Smooth muscle cell (in vitro differentiated cells): ENCODE data around the gene MXI1. TPM values are rescaled to one million over a fixed set of nuclear protein-coding genes. Genes with fewer than 3 reads are reported as not detected.
"Not testable (repeated sequence)": the region's sequence is repeated elsewhere in the genome, so short reads cannot be mapped to it uniquely, and the experiment has no call there.

ENCODE experiments used
- DNase-seq: peaks from one replicate; lab custom pipeline; 2025; ENCODE audit not compliant: unreplicated experiment; lab: John Stamatoyannopoulos, UW
- H2AFZ ChIP-seq: fragments of 200-600 bp; sonication (generic); 2 replicates; pipeline ENCODE4 v1.6.0; 2016; ENCODE audit warnings: antibody characterized with exemption, low read depth, mild to moderate bottlenecking
- H3F3A ChIP-seq: fragments of 200-600 bp; sonication (generic); 2 replicates; pipeline ENCODE4 v1.6.0; 2017; ENCODE audit warnings: antibody characterized with exemption, low read depth
- H3K27ac ChIP-seq: fragments of 200-600 bp; sonication (generic); 2 replicates; pipeline ENCODE4 v1.5.1; 2016; ENCODE audit warnings: low read depth, mild to moderate bottlenecking
- H3K27me3 ChIP-seq: fragments of 200-600 bp; sonication (generic); 2 replicates; pipeline ENCODE4 v1.6.1; 2016; ENCODE audit warnings: low read depth, mild to moderate bottlenecking
- H3K36me3 ChIP-seq: fragments of 200-600 bp; sonication (generic); 2 replicates; pipeline ENCODE4 v1.5.1; 2016; ENCODE audit warnings: low read depth
- H3K4me1 ChIP-seq: fragments of 200-600 bp; sonication (generic); 2 replicates; pipeline ENCODE4 v1.5.1; 2016; ENCODE audit warnings: low read depth
- H3K4me2 ChIP-seq: fragments of 200-600 bp; sonication (generic); 2 replicates; pipeline ENCODE4 v1.6.0; 2016; ENCODE audit warnings: mild to moderate bottlenecking
- H3K4me3 ChIP-seq: fragments of 200-600 bp; sonication (generic); 2 replicates; pipeline ENCODE4 v1.5.1; 2016; ENCODE audit warnings: mild to moderate bottlenecking
- H3K79me2 ChIP-seq: fragments of 200-600 bp; sonication (generic); 2 replicates; pipeline ENCODE4 v1.6.0; 2016; ENCODE audit warnings: low read depth, mild to moderate bottlenecking
- H3K9ac ChIP-seq: fragments of 200-600 bp; sonication (generic); 2 replicates; pipeline ENCODE4 v1.6.0; 2016; ENCODE audit warnings: low read depth
- H3K9me3 ChIP-seq: fragments of 200-600 bp; sonication (generic); replicated peaks from 2 replicates; pipeline ENCODE4 v1.5.1; 2016; ENCODE audit warnings: low read depth
- H4K20me1 ChIP-seq: fragments of 200-600 bp; sonication (generic); 2 replicates; pipeline ENCODE4 v1.6.0; 2016; ENCODE audit warnings: low read depth
- WGBS: methylation state at CpG from one replicate; pipeline ENCODE4 v1.1.7; 2016; ENCODE audit warnings: low lambda C conversion rate; 5-methylcytosine and 5-hydroxymethylcytosine counted together
- polyA plus RNA-seq: library from polyadenylated mRNA; unstranded; fragments of >200 nt; fragmentation: Nextera tagmentation; extraction: Ambion mirVana; gene quantifications from 2 replicates; pipeline ENCODE4 v1.2.1, GENCODE V29; 2016
- total RNA-seq: library from RNA; depleted of rRNA; stranded (reverse); fragments of >200 nt; gene quantifications from 2 replicates; pipeline ENCODE4 v1.2.3, GENCODE V29; 2014
- TF ChIP-seq, protein P1 (sequence below): fragments of 200-600 bp; sonication (generic); IDR thresholded peaks from 2 replicates; pipeline ENCODE4 v1.5.1; 2017; ENCODE audit warnings: borderline replicate concordance, mild to moderate bottlenecking, antibody characterized with exemption; ENCODE audit not compliant: insufficient read depth, poor library complexity, severe bottlenecking

Gene MXI1
- total and polyA plus RNA-seq, 2 experiments from 2014 or later, result 35.9 to 52.3 TPM

DNA sequence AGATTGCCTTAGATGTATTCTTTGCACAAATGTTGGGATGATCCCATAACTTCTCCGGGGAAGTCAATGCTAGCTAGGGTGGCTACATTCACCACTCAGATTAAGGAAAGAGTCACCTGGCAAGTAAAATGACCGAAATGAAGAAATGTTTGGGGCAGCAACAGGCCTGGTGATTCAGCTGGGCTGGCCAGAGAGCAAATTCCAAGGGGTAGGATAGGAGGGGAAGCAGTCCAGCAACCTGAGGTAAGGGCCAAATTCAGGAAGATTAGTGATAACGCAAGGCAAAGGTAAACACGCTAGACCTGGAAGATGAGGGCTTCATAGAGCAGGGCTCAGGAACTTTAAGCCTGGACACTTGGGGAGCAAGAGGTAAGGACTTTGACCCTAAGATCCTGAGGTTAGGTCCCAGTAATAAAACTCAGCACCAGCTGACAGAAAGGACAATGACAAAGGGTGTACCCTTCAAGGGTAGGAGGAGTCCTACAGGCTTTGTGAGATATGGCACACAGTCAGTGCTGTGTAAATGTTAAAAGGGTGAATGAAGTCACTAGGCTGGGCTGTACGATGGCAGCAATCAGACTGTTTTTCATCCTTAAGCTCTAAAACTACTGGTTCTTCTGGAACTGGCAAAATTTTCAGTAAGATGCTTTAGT, 120.0 kb downstream of the MXI1 start:
- Histone ChIP-seq H3K27me3 (no peaks in the 10 kb centered on the region), H3K4me1 (no peaks in the 10 kb centered on the region), H4K20me1 (no peaks in the 10 kb centered on the region), H3F3A (peaks cover 5% of the 10 kb centered on the region), H3K9me3 (no peaks in the 10 kb centered on the region), H2AFZ (no peak overlapping the region), H3K4me3 (no peak overlapping the region), H3K9ac (no peak overlapping the region), H3K36me3 (no peaks in the 10 kb centered on the region), H3K4me2 (peak overlapping the region; percentile 16), H3K79me2 (no peaks in the 10 kb centered on the region), H3K27ac (peak overlapping the region; percentile 69)
- WGBS, result 90% methylated on average over 5 of the region's 5 CpGs
- no peak for DNase-seq
- TF ChIP-seq, protein P1, sequence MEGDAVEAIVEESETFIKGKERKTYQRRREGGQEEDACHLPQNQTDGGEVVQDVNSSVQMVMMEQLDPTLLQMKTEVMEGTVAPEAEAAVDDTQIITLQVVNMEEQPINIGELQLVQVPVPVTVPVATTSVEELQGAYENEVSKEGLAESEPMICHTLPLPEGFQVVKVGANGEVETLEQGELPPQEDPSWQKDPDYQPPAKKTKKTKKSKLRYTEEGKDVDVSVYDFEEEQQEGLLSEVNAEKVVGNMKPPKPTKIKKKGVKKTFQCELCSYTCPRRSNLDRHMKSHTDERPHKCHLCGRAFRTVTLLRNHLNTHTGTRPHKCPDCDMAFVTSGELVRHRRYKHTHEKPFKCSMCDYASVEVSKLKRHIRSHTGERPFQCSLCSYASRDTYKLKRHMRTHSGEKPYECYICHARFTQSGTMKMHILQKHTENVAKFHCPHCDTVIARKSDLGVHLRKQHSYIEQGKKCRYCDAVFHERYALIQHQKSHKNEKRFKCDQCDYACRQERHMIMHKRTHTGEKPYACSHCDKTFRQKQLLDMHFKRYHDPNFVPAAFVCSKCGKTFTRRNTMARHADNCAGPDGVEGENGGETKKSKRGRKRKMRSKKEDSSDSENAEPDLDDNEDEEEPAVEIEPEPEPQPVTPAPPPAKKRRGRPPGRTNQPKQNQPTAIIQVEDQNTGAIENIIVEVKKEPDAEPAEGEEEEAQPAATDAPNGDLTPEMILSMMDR, result no peak

DNA sequence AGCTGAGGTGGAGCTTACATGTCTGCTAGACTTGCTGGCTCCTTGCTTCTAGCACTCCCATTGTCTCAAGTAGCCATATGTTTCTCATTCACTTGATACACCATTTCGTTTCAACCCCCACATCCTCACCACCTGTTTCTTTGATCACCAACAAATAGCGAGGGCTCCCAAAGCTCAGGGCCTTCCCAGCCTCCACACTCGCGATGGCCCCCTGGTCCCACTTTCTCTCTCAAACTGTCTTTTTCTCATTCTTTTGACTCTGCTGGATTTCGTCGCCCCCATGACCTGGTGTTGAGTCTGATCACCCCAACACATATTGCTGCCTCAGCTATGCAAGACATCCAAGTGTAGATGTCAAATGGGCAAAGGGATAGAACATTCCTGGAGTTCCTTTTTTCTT, 123.3 kb downstream of the MXI1 start:
- Histone ChIP-seq H3K27me3 (no peaks in the 10 kb centered on the region), H3K27ac (no peak overlapping the region), H2AFZ (no peak overlapping the region), H3K4me1 (peaks cover under 1% of the 10 kb centered on the region), H3K9me3 (no peaks in the 10 kb centered on the region), H3K4me3 (no peak overlapping the region), H3K79me2 (no peaks in the 10 kb centered on the region), H3K9ac (no peak overlapping the region), H3K36me3 (no peaks in the 10 kb centered on the region), H4K20me1 (no peaks in the 10 kb centered on the region), H3F3A (no peaks in the 10 kb centered on the region), H3K4me2 (no peak overlapping the region)
- DNase-seq, result no peak
- 93% methylated on average over 6 of the region's 6 CpGs for WGBS
- TF ChIP-seq, protein P1, result no peak

DNA sequence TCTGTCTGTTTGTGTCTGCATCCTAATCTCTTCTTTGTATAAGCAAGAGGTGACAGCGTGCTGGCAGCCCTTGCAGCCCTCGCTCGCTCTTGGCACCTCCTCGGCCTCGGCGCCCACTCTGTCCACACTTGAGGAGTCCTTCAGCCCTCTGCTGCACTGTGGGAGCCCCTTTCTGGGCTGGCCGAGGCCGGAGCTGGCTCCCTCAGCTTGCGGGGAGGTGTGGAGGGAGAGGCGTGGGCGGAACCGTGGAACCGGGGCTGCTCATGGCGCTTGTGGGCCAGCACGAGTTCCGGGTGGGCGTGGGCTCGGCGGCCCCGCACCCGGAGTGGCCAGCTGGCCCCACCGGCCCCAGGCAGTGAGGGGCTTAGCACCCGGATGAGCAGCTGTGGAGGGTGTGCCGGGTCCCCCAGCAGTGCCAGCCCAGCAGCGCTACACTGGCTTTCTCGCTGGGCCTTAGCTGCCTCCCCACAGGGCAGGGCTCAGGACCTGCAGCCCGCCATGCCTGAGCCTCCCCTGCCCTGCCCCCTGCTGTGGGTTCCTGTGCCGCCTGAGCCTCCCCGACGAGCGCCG, 123.9 kb downstream of the MXI1 start:
- not testable (repeated sequence) for DNase-seq, H4K20me1 ChIP-seq, H3K9me3 ChIP-seq, H3K4me3 ChIP-seq, H3K27me3 ChIP-seq, H3K4me1 ChIP-seq, H3K36me3 ChIP-seq, H3K9ac ChIP-seq, H3K27ac ChIP-seq, H3K4me2 ChIP-seq, H3K79me2 ChIP-seq, H3F3A ChIP-seq, H2AFZ ChIP-seq
- WGBS, result 97% methylated on average over 32 of the region's 32 CpGs

DNA sequence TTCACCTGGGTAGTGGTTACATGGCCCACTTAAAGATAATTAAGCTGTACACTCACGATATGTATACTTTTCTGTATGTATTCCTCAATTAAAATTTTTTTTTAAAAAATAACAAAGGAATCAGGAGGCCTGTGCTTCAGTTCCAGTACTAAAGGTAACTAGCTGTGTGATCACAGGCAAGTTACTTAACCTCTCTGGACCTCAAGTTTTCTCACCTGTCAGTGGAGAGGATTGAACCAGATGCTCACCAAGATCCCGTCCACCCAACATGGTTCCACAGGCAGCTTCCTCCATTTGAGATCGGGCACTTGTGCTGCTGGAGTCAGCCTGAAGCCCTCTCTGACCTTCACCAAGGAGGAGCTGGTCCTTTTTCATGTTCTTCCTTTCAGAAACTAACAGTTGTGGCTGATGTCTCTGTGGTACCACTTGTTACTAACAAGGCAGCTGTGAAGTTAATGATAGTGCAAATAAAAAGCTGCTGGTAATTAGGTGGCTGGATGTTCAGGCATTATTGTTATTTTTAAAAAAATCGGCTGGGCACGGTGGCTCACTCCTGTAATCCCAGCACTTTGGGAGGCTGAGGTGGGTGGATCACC, 126.8 kb downstream of the MXI1 start:
- TF ChIP-seq, protein P1, result no peak

More for the DNA sequence above, 126.8 kb downstream of the MXI1 start:
- H3K27me3 ChIP-seq, result peaks cover 3% of the 10 kb centered on the region
- WGBS, result 96% methylated on average over 5 of the region's 5 CpGs
- H3K27ac ChIP-seq, result no peak overlapping the region
- no peak for DNase-seq
- H3K79me2 ChIP-seq, result no peaks in the 10 kb centered on the region
- peaks cover 17% of the 10 kb centered on the region for H3K4me1 ChIP-seq
- H3K4me2 ChIP-seq, result no peak overlapping the region
- H2AFZ ChIP-seq, result no peak overlapping the region
- no peaks in the 10 kb centered on the region for H3K36me3 ChIP-seq
- no peak overlapping the region for H3K9ac ChIP-seq
- H3K9me3 ChIP-seq, result no peaks in the 10 kb centered on the region
- no peaks in the 10 kb centered on the region for H4K20me1 ChIP-seq
- H3K4me3 ChIP-seq, result no peak overlapping the region
- H3F3A ChIP-seq, result no peaks in the 10 kb centered on the region
